8988T (cell line): ENCODE data around the gene TANGO6.

Source experiments
- DNase-seq: peaks from one replicate; pipeline ENCODE4 v3.0.0; 2011

TANGO6 gene

DNA sequence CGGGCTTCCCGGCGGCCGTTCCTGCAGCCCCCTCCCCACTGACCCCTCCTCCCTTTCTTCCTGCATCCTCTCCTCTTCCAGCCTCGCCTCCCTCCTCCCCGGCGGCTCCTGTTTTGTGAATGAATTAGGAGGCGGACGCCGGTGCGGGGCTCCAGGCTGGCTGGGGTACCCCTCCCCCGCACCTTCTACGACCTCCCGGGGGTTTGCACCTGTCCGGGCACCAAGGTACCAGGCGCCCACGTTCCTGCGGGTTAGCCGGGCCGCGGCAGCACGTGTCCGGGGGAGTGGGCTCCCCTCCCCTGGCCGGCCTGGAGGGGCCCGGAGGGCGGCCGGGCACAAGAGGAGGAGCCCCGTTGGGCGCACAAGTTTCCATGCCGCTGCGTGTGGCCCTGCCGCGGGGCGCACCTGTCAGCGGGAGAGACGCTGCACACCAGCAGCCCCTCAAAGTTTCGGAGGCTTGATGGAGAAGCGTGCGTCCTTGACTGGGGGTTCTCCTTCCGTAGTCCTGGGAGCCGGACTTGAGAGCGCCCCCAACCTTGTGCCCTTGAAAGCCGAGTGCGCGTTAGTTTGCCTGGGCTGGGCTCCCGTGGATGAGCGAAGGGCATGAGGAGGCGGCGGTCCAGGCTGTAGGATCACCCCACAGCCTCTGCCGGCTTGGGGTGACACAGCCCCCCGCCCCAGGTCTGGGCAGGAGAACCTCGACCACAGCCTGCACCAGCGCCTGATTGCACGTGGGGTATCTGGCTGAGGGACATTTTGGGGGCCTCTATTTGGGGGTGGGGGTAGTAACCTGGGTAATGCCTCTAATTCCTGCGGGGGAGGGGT, 263.4 kb downstream of the TANGO6 start:
- DNase-seq = peak; percentile 86

DNA sequence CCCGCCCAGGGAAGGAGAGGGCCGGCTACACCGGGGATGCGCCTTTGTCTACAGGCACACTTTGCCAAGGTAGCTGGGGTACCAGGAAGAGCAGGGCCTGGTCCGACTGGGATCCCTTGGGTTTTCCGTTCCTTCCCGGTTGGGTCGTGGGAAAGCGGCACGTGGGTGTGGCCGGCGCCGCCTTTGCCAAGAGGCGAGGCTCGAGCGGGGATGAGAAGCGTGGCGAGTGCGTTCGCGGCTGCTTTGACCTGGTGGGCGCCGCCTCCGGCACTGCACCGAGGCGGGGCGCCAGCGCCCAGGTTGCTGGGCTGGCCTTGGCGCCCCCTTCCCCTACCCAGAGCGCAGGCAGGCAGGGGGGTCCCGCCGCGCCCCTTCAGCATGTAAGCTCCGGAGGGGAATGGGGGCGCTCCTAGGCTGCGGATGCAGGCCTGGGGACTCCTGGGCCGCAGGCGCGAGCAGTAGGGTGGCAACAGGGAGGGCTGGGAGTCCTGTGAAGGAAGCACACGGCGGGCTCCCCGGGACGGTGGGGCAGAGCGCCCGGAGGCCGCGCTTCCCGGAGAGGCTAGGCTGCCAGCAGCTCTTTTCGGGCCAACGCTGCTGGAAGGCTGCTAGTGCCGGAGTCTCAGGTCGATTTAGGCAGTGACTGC, 264.1 kb downstream of the TANGO6 start:
- no peak for DNase-seq

DNA sequence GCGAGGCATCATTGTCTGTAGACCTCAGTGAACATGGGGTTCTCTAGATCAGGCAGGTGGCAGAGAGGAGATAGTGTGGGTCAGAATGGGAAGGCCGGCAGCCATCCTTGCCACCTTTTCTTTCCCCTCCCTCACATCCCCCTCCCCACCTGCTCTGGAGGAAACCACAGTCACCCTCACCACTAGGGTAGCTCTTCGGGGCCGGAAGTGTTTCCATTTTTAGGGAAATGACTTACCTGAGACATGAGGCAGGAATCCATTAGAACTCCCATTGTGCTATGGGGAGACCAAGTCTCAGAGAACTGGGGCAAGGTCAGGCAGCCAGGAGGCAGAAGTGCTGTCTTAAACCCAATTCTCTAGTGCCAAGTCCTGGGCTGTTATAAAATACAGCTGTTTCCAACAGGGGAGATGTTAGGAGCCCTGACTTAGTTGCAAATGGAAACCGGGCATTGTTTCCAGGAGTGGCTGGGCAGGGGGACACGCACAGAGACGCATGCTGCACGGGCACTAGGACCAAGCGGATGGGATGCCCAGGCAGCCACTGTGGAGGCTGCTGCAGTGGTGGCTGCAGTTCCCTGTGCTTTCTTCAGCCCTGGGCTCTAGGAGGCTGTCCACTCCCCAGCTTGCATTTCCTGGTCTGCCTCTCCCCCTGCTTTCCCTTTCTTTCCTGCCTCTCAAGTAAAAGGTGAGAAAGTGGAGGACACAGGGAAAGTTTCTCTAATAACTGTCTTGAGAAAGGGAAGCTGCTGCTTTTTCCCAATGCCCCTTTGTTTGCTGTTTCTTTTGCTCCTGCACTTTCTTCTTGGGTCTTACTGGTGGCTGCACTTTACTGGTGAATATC, 265.0 kb downstream of the TANGO6 start:
- peak; percentile 70 for DNase-seq

DNA sequence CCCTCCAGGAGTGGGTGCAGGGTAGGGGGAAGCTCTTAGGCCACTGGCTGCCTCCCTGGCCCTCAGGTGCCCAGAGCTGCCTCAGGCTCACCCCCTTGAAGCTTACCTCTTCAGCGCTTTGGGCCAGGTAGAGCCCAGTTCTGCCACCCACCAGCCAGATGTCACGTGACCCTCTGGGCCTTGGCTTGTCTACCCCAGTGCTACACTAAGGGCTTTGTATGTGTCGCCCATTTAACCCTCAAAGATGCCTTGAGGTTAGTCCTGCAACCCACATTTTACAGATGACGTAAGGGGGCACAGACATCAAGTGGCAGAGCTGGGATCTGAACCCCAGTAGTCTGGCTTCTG, 265.5 kb downstream of the TANGO6 start:
- no peak for DNase-seq

DNA sequence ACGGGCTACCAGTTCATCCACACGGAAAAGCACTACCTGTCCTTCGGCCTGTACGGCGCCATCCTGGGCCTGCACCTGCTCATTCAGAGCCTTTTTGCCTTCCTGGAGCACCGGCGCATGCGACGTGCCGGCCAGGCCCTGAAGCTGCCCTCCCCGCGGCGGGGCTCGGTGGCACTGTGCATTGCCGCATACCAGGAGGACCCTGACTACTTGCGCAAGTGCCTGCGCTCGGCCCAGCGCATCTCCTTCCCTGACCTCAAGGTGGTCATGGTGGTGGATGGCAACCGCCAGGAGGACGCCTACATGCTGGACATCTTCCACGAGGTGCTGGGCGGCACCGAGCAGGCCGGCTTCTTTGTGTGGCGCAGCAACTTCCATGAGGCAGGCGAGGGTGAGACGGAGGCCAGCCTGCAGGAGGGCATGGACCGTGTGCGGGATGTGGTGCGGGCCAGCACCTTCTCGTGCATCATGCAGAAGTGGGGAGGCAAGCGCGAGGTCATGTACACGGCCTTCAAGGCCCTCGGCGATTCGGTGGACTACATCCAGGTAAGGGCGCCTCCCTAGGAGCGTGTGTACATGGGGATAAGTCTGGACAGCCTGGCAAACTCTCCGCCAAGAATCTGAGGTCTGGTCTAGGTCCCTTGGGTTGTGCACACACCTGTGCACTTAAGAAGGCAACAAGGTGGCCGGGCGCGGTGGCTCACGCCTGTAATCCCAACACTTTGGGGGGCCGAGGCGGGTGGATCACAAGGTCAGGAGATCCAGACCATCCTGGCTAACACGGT, 266.3 kb downstream of the TANGO6 start:
- no peak for DNase-seq

DNA sequence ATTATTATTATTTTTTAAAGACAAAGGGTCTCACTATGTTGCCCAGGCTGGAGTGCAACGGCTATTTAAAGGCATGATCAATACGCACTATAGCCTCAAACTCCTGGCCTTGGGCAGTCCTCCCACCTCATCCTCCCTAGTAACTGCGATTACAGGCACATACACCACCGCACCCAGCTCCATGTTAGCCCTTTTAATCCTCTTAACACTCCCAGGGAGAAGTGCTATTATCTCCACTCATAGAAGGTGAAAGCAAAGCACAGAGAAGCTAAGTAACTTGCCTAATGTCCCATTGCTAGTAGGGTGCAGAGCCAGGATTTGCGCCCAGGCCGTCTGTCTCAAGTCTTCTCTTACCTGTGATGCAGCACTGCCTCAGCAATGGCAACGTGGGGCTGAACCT, 267.1 kb downstream of the TANGO6 start:
- no peak for DNase-seq

DNA sequence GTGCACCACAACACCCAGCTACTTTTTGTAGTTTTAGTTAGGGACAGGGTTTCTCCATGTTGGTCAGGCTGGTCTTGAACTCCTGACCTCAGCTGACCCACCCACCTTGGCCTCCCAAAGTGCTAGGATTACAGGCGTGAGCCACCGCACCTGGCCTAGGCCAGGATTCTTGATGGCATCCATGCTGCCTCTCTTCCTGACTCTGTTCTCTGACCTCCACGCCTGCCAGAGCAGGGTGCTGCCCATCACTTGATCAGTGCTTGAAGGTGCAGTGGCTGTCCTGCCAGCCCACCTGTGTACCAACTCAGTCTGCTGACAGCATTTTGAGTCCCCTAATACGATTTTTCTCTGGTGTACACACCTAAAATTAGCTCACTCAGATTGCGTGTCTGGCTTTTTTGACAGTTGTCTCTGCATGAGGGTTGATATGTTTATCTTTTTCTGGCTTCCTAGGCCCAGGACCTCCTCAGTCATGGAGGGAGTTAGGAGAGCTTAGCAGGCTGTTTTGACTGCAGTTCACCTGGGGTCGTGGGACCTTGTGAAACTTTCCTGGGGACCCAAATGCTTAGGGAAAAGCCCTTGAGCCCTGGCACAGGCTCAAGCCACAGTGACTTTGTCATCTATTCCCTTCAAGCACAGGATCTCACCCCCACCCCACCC, 268.0 kb downstream of the TANGO6 start:
- DNase-seq = no peak

DNA sequence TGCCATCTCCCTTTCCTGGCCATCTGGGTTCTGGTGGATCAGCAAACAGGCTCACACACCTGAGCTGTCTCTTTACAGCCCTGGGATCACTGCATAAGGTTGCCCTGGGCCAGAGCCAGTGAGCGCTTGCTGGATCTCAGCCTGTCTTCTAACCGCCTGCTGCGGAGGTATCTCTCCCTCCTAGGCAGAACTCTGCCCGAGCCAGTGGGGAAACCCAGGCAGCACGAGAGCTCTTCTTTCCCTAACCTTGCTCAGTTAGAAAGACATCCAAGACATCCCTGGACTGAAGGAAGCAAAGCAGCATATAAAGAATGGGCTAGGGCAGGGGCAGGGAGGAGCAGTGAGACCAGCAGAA, 268.5 kb downstream of the TANGO6 start:
- no peak for DNase-seq

DNA sequence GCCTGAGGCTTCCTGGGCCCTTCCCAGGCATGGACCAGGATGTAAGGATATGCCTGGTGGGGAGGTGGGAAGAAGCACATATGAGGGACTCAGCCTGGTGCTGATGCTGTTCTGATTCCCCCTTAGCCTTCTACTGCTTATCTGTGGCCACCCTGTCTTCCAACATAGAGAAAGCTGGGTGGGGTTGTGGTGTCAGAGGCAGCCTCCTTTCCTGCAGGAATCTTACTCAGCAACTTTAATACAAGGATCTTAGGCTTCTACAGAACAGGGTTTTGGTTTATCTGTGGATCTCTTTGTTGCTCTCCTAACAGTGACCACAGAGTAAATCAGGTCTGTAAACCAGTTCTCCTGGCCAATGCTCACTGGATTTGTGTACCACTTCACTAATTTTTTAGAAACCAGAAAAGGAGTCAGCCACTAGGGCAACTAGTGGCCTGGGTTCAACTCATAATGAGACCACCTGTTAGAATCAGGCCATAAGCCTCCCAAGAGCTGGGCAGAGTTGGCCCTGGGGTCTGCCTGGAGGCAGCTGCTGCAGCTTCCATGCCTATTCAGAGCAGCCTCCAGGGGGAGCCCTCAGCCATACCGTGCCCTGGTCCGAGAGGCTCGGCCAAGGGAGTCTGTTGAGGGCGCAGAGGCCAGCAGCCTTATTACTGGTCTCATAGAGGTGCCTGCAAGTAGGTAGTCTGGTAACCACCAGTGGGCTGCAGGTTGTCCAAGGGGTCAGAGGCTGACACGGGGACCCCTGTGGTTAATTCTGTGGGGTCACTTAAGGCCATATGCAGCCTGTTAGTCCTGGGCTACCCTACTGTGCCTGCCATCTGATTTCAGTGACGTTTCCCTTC, 269.2 kb downstream of the TANGO6 start:
- peak; percentile 99 for DNase-seq

DNA sequence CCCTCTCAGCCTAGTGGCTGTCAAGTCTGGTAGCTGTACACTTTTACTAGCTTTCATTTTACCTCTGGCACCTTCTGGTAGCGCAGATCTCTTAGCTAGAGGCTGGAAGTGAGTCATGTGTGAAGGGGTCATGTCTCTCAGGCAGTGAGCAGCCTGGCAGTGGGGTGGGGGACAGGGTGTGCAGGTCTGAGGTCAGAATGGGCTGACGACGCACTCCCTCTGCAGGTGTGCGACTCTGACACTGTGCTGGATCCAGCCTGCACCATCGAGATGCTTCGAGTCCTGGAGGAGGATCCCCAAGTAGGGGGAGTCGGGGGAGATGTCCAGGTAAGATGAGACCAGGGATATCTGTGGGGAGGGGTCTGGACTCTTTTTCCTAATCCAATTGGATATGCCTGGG, 269.9 kb downstream of the TANGO6 start:
- DNase-seq = no peak

DNA sequence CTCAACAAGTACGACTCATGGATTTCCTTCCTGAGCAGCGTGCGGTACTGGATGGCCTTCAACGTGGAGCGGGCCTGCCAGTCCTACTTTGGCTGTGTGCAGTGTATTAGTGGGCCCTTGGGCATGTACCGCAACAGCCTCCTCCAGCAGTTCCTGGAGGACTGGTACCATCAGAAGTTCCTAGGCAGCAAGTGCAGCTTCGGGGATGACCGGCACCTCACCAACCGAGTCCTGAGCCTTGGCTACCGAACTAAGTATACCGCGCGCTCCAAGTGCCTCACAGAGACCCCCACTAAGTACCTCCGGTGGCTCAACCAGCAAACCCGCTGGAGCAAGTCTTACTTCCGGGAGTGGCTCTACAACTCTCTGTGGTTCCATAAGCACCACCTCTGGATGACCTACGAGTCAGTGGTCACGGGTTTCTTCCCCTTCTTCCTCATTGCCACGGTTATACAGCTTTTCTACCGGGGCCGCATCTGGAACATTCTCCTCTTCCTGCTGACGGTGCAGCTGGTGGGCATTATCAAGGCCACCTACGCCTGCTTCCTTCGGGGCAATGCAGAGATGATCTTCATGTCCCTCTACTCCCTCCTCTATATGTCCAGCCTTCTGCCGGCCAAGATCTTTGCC, 271.1 kb downstream of the TANGO6 start:
- no peak for DNase-seq

DNA sequence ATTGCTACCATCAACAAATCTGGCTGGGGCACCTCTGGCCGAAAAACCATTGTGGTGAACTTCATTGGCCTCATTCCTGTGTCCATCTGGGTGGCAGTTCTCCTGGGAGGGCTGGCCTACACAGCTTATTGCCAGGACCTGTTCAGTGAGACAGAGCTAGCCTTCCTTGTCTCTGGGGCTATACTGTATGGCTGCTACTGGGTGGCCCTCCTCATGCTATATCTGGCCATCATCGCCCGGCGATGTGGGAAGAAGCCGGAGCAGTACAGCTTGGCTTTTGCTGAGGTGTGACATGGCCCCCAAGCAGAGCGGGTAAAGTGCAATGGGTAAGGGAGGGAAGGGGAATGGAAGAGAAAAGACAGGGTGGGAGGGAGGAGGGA, 271.6 kb downstream of the TANGO6 start:
- DNase-seq = no peak

DNA sequence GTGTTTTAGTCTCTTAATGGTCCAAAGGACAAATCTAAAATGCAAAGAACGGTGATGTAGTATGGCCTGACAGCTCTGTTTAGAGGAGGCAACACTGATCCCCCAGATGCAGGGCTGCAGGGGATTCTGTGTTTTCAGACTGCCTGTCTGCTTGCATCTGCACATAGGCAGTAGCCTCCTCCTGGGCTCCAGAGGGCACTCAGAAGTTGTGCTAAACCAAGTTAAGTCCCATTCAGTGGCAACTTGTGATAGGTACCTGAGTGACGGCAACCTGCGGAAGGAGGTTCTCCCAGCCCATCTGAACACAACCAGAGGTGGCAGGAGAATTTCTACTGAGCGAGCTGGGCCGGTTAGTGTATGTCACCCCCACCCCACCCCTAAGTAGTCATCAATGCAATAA, 272.0 kb downstream of the TANGO6 start:
- DNase-seq = no peak

DNA sequence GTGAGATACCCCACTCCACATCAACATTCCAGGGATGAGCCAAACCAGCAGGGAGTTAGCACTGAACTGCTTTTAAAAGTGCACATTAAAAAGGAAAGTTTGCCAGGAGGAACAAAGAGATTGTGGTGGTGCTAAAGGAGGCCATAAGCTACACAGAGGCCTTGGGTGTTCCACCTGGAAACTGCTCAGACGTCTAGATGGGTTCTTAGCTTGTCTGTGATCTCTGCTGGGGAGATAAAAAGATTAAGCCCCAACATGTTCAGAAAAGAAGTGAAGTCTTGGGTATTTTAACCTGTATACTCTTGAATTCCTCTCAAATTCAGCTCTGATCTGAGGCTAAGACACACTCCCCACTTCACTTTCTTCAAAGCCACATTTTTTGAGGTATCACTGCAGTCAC, 272.5 kb downstream of the TANGO6 start:
- DNase-seq = no peak

DNA sequence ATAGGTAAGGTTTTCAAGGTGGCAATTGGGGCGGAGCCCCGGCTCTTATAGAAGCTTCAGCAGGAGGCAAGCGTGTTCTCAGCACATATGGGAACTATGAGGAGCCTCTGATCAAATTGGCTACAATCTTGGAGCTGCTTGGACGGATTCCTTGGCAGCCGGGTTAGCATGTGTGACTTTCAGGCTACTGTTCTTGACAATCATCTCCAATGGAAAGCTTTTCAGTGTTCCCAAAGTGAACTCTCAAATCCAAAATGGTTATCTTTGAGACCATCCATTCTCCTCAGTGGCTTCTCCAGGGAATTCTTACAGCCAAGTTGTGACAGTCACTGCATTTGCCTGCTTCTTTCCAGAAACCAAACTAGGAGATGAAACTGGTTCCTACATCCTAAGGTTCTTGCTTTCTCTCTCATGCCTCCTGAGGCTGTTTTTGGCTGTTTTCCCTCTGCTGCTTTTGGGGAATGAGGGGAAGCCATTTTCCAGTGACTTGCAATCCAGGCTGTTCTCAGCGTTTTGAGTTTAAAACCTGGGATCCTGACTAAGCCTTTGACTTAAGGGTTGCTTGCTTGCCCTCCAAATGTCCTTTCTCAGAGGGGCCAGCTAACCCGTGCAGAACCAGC, 273.0 kb downstream of the TANGO6 start:
- no peak for DNase-seq

DNA sequence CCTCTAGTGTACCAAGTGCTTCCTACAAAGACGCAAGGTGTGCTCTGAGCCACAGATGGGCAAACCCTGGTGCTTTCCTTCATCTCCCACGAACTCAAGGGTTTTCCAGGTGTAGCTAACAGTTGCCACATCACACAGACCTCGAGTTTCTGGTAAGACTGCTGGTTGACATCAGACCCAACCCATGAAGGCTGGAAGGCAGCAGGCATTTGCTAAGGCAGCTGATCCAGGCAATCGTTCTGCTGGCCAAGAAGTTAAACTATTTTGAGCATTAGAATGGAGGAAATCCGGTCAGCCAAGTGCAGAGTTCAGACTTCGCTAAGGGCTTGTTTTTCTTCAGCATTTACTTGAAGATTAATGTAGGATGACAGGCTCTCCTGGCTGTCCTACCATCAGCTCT, 273.6 kb downstream of the TANGO6 start:
- DNase-seq = no peak

DNA sequence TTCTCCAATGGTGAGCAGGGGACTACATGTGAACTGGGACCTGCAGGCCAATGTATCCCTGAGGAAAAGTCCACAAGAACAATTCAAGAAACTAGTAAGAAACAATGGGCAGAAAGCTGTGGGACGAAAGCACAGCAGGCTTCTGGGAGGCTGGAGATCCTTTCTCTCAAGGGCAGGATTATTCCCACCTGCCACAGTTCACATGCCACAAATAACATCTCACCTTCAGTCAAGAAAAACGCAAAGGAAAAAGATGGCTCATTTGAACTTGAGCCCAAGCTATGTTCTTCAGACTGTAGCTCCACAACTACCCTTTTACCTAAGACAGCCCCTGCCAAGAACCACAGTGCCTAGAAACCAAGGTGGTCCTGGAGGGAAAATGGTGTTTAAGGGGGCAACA, 275.1 kb downstream of the TANGO6 start:
- DNase-seq = no peak

DNA sequence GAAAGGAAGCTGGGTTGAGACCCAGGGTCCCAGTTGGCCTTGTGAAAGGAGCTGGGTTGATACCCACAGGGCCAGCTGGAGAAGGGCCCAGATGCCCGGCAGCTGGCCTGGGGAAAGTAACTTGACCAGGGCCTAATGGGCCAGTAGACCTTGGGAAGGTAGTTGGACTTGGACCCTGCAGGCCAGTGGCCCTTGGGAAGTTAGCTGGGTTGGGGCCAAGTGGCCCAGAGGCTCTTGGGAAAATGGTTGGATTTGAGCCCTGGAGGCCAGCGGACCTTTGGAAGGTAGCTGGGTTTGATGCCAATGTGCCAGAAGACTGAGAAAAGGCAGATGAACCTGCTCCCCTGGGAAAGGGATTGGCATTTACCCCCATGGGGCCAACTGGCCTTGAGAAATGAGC, 275.7 kb downstream of the TANGO6 start:
- no peak for DNase-seq

DNA sequence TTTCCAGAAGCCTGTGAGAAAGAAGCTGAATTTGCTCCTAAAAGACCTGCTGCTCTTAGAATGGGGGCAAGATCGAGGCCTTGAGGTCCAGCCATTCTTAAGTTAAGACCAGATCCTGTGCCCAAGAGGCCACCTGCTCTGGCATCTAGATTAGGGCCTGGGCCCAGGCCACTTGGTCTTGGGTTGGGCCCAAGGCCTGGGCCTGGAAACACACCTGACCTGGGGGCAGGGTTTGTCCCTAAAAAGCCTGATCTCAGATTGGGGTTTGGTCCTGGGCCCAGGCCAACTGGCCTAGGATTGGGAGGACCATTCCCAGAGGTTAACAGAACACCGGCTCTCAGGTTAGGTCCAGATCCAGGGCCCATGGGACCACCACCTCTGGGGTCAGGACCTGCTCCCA, 276.2 kb downstream of the TANGO6 start:
- no peak for DNase-seq

DNA sequence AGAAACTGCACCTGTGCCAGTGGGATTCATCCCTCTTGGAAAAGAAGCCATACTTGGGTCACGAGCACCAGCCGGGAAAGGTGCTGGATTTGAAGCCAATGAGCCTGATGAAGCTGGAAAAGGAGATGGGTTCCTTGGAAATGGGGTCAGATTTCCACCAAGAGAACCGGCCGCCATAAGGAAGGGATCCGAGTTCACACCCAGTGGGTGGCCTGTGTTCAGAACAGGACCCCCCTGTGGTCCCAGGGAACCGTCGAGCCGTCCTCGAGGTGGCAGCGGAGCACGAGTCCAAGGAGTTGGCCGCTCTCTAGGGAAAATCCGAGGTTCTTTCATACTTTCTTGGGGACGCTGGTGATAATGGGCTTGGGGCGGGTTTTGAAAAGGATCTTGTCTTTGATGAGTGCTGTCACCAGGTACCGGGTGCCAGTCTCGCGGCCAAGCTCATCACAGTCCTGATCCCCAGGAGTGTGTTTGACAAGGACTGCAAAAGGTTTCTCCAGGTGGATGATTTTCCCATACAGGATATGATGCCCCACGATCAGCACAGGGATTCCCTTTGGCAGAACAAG, 276.8 kb downstream of the TANGO6 start:
- DNase-seq = no peak
